K562 (cell line): ENCODE measurements around the gene BNIP2. TPM values are rescaled to one million over a fixed set of nuclear protein-coding genes. Genes with fewer than 3 reads are reported as not detected.

ENCODE experiments used
- ATAC-seq: fragments of 200-7000 bp; cut with Tn5 transposase; 3 replicates; pipeline ENCODE4 v1.9.1; 2020; ENCODE audit warnings: moderate library complexity
- BruUV-seq: library from RNA; stranded (reverse); fragments of 400-500 nt; replicated peaks from 2 replicates; lab custom pipeline; 2021; lab: Mats Ljungman, UMichigan
- CTCF ChIA-PET: fragments of 300-600 bp; formaldehyde crosslinking; extraction: SDS; loops from one replicate; lab custom pipeline; 2021; ENCODE audit warnings: low intra/inter-chr PET ratio; lab: Yijun Ruan, JAX
- POLR2A ChIA-PET: fragments of 300-600, 350-650 bp; sonication (Branson Sonifier 250); formaldehyde crosslinking; extraction: SDS; loops from one replicate; lab custom pipeline; 2021; ENCODE audit warnings: antibody characterized with exemption, inconsistent platforms; lab: Yijun Ruan, JAX
- DNase-seq, 4 experiments: peaks; one replicate each; pipeline versions ENCODE4 v3.0.0 to v3.0.0-alpha.2; 2011 to 2018; ENCODE audit warnings: low spot score in 3 of 4, mixed read lengths in 3 of 4; ENCODE audit errors: extremely low read depth in 1 of 4
- FAIRE-seq: peaks from 2 replicates; lab custom pipeline; 2011; peaks lifted over from hg19 to GRCh38; lab: Jason Lieb, UNC
- H2AFZ ChIP-seq: 2 replicates; pipeline ENCODE4 v1.6.0; 2011; ENCODE audit warnings: low read depth, low read length, control low read depth, inconsistent platforms
- H3K27ac ChIP-seq: fragments of 200-600 bp; 3 replicates; pipeline ENCODE4 v1.8.0; 2011; ENCODE audit warnings: low read depth, mild to moderate bottlenecking, control low read depth, inconsistent platforms, low read length, moderate library complexity, mixed read lengths; ENCODE audit errors: extremely low read depth
- H3K27me3 ChIP-seq, 2 experiments: fragments of 300-600 bp in 1 of 2; 2 replicates in 1 of 2; 3 replicates in 1 of 2; pipeline versions ENCODE4 v1.6.0 to v1.8.0; 2011; ENCODE audit warnings: inconsistent platforms in 2 of 2, low read length in 2 of 2, mild to moderate bottlenecking in 1 of 2, mixed read lengths in 1 of 2, moderate library complexity in 1 of 2; ENCODE audit not compliant: control insufficient read depth in 2 of 2, insufficient read depth in 2 of 2
- H3K36me3 ChIP-seq: fragments of 300-600 bp; 3 replicates; pipeline ENCODE4 v1.8.0; 2011; ENCODE audit warnings: mild to moderate bottlenecking, low read length, inconsistent platforms; ENCODE audit not compliant: control insufficient read depth, insufficient read depth
- H3K4me1 ChIP-seq, 2 experiments: fragments of 200-600 bp in 1 of 2; replicated peaks in 1 of 2; 2 replicates in 1 of 2; 3 replicates in 1 of 2; pipeline versions ENCODE4 v1.5.1 to v1.8.0; 2011; ENCODE audit warnings: inconsistent platforms in 2 of 2, low read length in 2 of 2, mild to moderate bottlenecking in 1 of 2, mixed read lengths in 1 of 2, moderate library complexity in 1 of 2; ENCODE audit not compliant: control insufficient read depth in 2 of 2, insufficient read depth in 2 of 2
- H3K4me2 ChIP-seq: 2 replicates; pipeline ENCODE4 v1.6.1; 2011; ENCODE audit warnings: low read length, control low read depth, inconsistent platforms, mixed read lengths; ENCODE audit not compliant: insufficient read depth
- H3K4me3 ChIP-seq: fragments of 200-600 bp; sonication (generic), shearing (Covaris generic); 2 replicates; pipeline ENCODE4 v1.5.1; 2016; ENCODE audit warnings: control low read depth, inconsistent platforms
- H3K79me2 ChIP-seq: fragments of 200-600 bp; 3 replicates; pipeline ENCODE4 v1.8.0; 2011; ENCODE audit warnings: low read length, inconsistent platforms; ENCODE audit not compliant: control insufficient read depth, insufficient read depth
- H3K9ac ChIP-seq, 2 experiments: 2 replicates each; pipeline versions ENCODE4 v1.6.0 to v1.6.1; 2011; ENCODE audit warnings: low read depth in 2 of 2, low read length in 2 of 2, control low read depth in 1 of 2, inconsistent platforms in 1 of 2, mild to moderate bottlenecking in 1 of 2, mixed read lengths in 1 of 2; ENCODE audit not compliant: insufficient read depth in 1 of 2
- H3K9me1 ChIP-seq: one replicate; pipeline ENCODE4 v1.6.0; 2011; ENCODE audit warnings: inconsistent platforms, mild to moderate bottlenecking, low read length, moderate library complexity; ENCODE audit not compliant: control insufficient read depth, insufficient read depth
- H3K9me3 ChIP-seq: replicated peaks from 2 replicates; pipeline ENCODE4 v1.5.1; 2011; ENCODE audit warnings: low read depth, low read length, inconsistent platforms; ENCODE audit not compliant: control insufficient read depth, insufficient read depth
- H4K20me1 ChIP-seq: replicated peaks from 2 replicates; pipeline ENCODE4 v1.6.1; 2011; ENCODE audit warnings: low read length, inconsistent platforms, mixed read lengths; ENCODE audit not compliant: control insufficient read depth, insufficient read depth
- ASH1L ChIP-seq: fragments of 450-650 bp; IDR thresholded peaks from 2 replicates; pipeline ENCODE4 v1.6.1; 2018; ENCODE audit warnings: borderline replicate concordance, mild to moderate bottlenecking, low read depth; ENCODE audit not compliant: partially characterized antibody
- CREB3 ChIP-seq: fragments of 450-650 bp; conservative IDR thresholded peaks from 2 replicates; pipeline ENCODE4 v1.6.1; 2016; ENCODE audit warnings: missing genetic modification characterization, low read depth, mild to moderate bottlenecking, missing compliant biosample characterization, moderate library complexity
- DDX20 ChIP-seq: fragments of 450-650 bp; IDR thresholded peaks from 2 replicates; pipeline ENCODE4 v1.6.1; 2016; ENCODE audit warnings: missing genetic modification characterization, low read depth, mild to moderate bottlenecking, missing compliant biosample characterization, moderate library complexity
- KDM4B ChIP-seq, 2 experiments: fragments of 450-650 bp in 1 of 2; sonication (generic) in 1 of 2; IDR thresholded peaks; 2 replicates each; pipeline ENCODE4 v1.6.1; 2016 to 2017; ENCODE audit warnings: borderline replicate concordance in 2 of 2, antibody characterized with exemption in 1 of 2, low read depth in 1 of 2, mild to moderate bottlenecking in 1 of 2
- MBD2 ChIP-seq: sonication (generic); IDR thresholded peaks from 2 replicates; pipeline ENCODE4 v1.6.1; 2016; ENCODE audit warnings: low read depth, borderline replicate concordance
- NEUROD1 ChIP-seq: fragments of 150-350 bp; IDR thresholded peaks from 2 replicates; pipeline ENCODE4 v1.6.1; 2014; ENCODE audit warnings: borderline replicate concordance, low read length, low read depth; ENCODE audit not compliant: partially characterized antibody
- PTRF ChIP-seq: fragments of 450-650 bp; IDR thresholded peaks from 2 replicates; pipeline ENCODE4 v1.6.1; 2016; ENCODE audit warnings: mild to moderate bottlenecking, missing genetic modification characterization, missing compliant biosample characterization
- RBFOX2 ChIP-seq: fragments of 200-400 bp; formaldehyde crosslinking; IDR thresholded peaks from 2 replicates; pipeline ENCODE4 v1.6.1; 2017; ENCODE audit warnings: low read depth, mild to moderate bottlenecking, low read length, moderate library complexity
- TCF7L2 ChIP-seq: fragments of 150-350 bp; IDR thresholded peaks from 2 replicates; pipeline ENCODE4 v1.6.1; 2016; ENCODE audit warnings: low read depth, mild to moderate bottlenecking, low read length, moderate library complexity
- TFAP4 ChIP-seq: sonication (generic); formaldehyde crosslinking; IDR thresholded peaks from 2 replicates; pipeline ENCODE4 v1.8.0; 2022; ENCODE audit warnings: missing genetic modification reagents, mild to moderate bottlenecking, moderate library complexity, borderline replicate concordance
- THAP7 ChIP-seq: fragments of 250-450 bp; sonication (Bioruptor Pico); IDR thresholded peaks from 2 replicates; pipeline ENCODE4 v1.5.0; 2021
- ZBTB7A ChIP-seq: IDR thresholded peaks from 2 replicates; pipeline ENCODE4 v1.6.1; 2011; ENCODE audit warnings: low read depth, mild to moderate bottlenecking, low read length, moderate library complexity, borderline replicate concordance; ENCODE audit not compliant: control insufficient read depth
- ZC3H4 ChIP-seq: sonication (generic); formaldehyde crosslinking; IDR thresholded peaks from 2 replicates; pipeline ENCODE4 v1.9.0; 2021; ENCODE audit warnings: missing genetic modification reagents, borderline replicate concordance
- ZNF217 ChIP-seq: sonication (generic); formaldehyde crosslinking; IDR thresholded peaks from 2 replicates; pipeline ENCODE4 v1.8.0; 2022; ENCODE audit warnings: mild to moderate bottlenecking, missing genetic modification reagents
- ZNF77 ChIP-seq: fragments of 250-450 bp; sonication (Bioruptor Pico); IDR thresholded peaks from 2 replicates; pipeline ENCODE4 v1.5.0; 2020
- WGBS: fragments of 100-300 bp; shearing (Covaris generic); methylation state at CpG from one replicate; pipeline ENCODE4 v1.1.6; 2016; ENCODE audit warnings: low coverage, mixed read lengths; ENCODE audit not compliant: insufficient coverage; ENCODE audit errors: missing lambda C conversion rate; 5-methylcytosine and 5-hydroxymethylcytosine counted together
- in situ Hi-C: fragments of 300-500 bp; cut with MboI; formaldehyde crosslinking; loops from 4 replicates; pipeline ENCODE4 v1.15.0; 2018; ENCODE audit warnings: inconsistent platforms, mixed read lengths
- intact Hi-C: fragments of 100-400 bp; cut with micrococcal nuclease; formaldehyde crosslinking; loops from 2 replicates; pipeline ENCODE4 v1.14.2; 2022
- polyA plus RNA-seq, 8 experiments: library from polyadenylated mRNA; depleted of rRNA in 4 of 8; stranded (reverse) in 5 of 8; unstranded in 3 of 8; fragments of >200 nt; fragmentation: Nextera tagmentation in 2 of 8; fragmentation: Illumina TruSeq in 1 of 8; extraction: Ambion mirVana in 2 of 8; extraction: Trizol in 1 of 8; gene quantifications; 2 replicates each; pipeline versions ENCODE4 v1.2.1 to v1.2.3, GENCODE V29; 2011 to 2014; ENCODE audit warnings: inconsistent platforms in 1 of 8, missing spikeins in 1 of 8
- total RNA-seq, 7 experiments: library from RNA; depleted of rRNA in 6 of 7; stranded (reverse); fragments of >200 nt in 6 of 7; fragmentation: Illumina TruSeq in 2 of 7; extraction: Trizol in 2 of 7; gene quantifications; 2 replicates each; pipeline versions ENCODE4 v1.2.1 to v1.2.3, GENCODE V29; 2011 to 2021; ENCODE audit warnings: low replicate concordance in 1 of 7

BNIP2 gene
- total and polyA plus RNA-seq, 9 of the 15 experiments (the other 6 are each of a cell fraction or from before 2014, with no cell fraction given): 19.6 to 88.0 (median 52.5) TPM

GRCh38 chr15:59725151-59725486, 36.0 kb upstream of the BNIP2 start:
- in situ Hi-C loops (no loop called here), intact Hi-C loops (loop anchor here (2.0 to 10.0 kb wide), 2 partner anchors 460 to 602 kb away; no protein-coding TSS in a partner anchor)
- Histone ChIP-seq H4K20me1 (peaks cover 4% of the 10 kb centered on the region; the same call in 1 of the 2 replicates), H3K9me1 (no peaks in the 10 kb centered on the region), H3K4me3 (no peak overlapping the region), H3K36me3 (no peaks in the 10 kb centered on the region), H3K27ac (no peak overlapping the region), H3K4me1 (no peaks in the 10 kb centered on the region), H3K9ac (no peak overlapping the region), H3K79me2 (no peaks in the 10 kb centered on the region), H2AFZ (no peak overlapping the region), H3K4me2 (no peak overlapping the region), H3K9me3 (no peaks in the 10 kb centered on the region), H3K27me3 (peaks cover 11 to 15% of the 10 kb centered on the region in 2 experiments)
- DNase-seq: no peak
- BruUV-seq: no TSS peak
- FAIRE-seq: no peak
- TF ChIP-seq NEUROD1: no peak
- no peak for TF ChIP-seq CREB3
- TF ChIP-seq ASH1L: no peak
- no peak for TF ChIP-seq ZNF77 (CRISPR knock-in tag)
- no peak for TF ChIP-seq RBFOX2
- TF ChIP-seq ZC3H4: no peak
- TF ChIP-seq DDX20: no peak
- no peak for TF ChIP-seq TFAP4
- TF ChIP-seq THAP7: no peak
- TF ChIP-seq ZNF217 (CRISPR knock-in tag): no peak
- TF ChIP-seq KDM4B (IDR thresholded peaks at IDR 0.05; ENCODE audit: borderline replicate concordance in 2 of 2, low read depth in 1 of 2): no peak
- no peak for TF ChIP-seq PTRF (tag)
- TF ChIP-seq MBD2: no peak
- no peak for TF ChIP-seq TCF7L2
- no peak for TF ChIP-seq ZBTB7A
- ATAC-seq: no peak
- 0% methylated on average over 3 of the region's 3 CpGs for WGBS
- CTCF ChIA-PET: interaction anchor here (1.0 to 3.0 kb wide), 4 partner anchors 455 to 604 kb away, joined by 4 to 18 read pairs (median 6); no protein-coding TSS in a partner anchor
- POLR2A ChIA-PET: no interaction called here
